Activated naive CD4-positive, alpha-beta T cell treated with anti-CD3 and anti-CD28 coated beads, Interleukin-2, amount 50 U/mL, for 16 hours (primary cell): Measurements from ENCODE around the gene ST6GAL1.

ENCODE experiments used
- DNase-seq: peaks from one replicate; pipeline ENCODE4 v3.0.0-alpha.2; 2020

The ST6GAL1 gene

DNA sequence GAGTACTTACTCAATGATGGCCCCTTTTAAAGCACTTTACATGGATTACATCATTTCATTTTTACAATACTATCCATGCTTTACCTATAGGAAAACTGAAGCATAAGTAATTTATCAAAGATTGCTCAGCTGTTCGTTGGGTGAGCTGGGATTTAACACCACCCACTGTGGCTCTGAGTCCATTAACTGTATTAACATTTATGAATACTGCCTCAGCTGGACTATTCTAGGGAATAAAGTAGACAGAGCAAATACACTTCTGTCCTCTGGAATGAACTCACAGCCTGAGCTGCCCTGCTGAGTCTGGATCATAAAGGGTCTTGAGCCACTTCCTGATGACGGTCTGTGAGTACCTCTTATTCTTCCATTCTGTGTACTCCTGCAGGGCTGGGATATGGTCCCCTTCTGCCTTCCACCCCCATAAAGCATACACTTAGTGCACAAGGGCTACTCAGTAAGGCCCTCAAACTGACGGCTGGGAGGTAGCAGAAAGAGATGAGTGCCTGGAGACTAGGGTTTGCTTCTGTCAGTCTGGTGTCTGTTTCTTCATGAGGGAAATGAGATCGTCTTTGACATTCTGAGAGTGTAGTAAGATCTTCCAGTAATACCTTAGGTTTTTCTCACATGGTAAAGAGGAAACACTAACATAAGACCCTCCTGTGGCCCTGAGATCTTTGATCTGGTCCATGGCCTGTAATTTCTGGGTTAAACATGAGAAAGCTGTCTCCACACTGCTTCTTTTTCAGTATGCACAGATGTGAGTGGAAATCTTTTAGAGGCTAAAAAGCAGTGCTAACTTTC is 12.6 kb upstream of the ST6GAL1 start:
- no peak for DNase-seq

DNA sequence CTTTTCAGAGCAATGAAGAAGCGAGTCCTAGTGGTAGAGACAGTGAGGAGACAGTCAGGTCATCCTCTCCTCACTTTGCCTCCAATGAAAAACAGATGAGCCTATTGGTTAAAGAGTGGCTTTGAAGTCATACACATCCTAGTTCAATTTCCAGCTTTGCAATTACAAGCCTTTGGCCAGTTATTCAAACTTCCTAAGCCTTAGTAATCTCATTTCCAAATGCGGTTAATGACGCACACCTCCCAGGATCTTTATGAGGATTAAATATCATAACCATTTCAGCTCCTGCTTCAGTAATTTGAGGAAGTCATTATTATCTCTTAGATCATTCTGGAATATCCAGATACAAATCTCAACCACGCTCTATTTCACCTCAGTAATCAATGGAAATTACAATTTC is 10.0 kb upstream of the ST6GAL1 start:
- no peak for DNase-seq

DNA sequence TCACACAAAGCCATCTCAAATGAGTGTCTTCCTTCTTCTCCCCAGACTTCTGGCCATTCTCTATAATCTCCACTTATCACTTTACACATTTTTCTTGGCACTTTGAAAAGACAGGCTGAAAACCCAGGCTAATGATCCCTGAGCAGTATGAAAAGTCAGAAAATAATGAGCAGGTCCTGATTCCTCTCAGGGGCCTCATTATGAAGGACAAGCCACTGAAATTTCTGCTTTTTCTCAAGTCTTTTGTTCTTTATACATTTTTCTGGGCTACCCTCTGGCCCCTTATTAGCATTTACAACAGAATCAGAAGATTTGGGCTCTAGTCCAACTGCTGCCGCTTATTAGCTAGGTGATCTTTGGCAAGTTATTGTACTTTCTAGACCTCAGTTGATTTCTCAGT is 9.5 kb upstream of the ST6GAL1 start:
- no peak for DNase-seq

DNA sequence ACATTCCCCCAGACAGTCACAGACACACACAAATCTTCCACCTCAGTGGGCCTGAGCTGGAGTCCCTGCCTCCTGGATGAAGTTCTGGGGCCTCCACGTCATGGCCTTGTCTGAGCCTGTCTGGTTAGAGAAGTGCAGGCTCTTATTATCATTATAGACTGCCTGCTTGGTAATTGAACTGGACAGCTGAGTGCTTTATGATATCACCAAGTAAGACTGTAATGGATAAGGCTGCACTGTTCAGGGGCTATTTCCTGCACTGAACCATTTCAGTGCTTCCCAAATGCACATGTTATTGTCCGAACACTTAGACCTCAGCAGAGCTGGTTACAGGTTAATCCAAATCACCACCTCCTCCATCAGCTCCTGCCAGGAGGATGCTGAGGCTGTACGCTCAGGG is 8.7 kb upstream of the ST6GAL1 start:
- no peak for DNase-seq

DNA sequence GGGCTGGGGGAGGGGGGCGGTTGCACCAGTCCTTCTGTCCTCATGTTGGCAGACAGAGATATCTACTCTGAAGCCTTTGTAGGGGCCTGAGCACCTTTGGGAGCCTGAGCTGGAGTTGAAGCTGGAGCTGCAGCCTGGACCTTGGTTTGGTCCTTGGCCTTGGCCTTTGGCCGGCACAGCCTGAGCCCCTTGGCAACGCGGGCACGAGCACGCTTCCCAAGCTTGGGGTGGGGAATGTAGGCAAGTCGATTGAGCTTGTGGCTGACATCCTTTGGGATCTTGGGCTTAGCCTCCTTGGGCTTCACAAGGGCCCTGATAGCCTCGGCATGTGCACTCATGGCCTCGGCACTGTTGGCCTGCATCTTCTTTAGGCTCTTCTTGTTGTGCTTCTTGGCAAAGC is 8.1 kb upstream of the ST6GAL1 start:
- no peak for DNase-seq

DNA sequence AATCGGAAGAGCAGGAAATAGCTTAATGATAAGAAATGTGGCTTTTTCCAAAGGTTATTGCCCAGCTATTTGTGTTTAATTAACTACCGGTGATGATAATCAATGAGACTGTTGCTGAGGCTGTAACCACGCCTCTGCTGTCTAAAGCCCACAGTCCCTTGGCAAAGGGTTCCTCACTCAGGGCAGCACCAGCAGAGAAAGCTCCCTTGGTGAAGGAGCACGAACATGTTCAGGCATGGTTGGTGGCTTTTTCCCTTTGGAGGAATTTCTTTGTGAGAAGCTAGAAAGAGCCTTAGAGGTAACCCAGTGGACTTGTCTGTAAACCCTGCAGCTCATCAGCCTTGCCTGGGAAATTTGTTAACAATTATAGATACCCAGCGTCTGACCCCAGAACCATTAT is 7.5 kb upstream of the ST6GAL1 start:
- no peak for DNase-seq

DNA sequence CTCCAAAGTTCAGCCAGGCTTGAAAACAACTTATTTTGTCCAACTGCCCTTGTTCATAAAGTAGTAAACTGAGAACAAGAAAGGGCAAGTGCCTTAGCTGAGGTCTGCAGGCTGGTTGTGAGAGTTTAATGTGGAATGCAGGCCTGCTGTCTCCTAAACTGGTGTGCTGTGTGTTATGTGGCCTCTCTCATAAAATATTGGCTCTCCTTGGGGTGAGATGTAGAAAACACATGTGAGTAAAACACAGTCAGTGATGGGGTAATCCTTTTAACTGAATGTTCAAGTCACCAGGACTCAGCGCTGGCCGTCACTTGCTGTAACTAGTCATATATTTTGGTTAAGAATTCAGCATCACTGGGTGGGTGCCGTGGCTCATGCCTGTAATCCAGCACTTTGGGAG is 7.1 kb upstream of the ST6GAL1 start:
- no peak for DNase-seq

DNA sequence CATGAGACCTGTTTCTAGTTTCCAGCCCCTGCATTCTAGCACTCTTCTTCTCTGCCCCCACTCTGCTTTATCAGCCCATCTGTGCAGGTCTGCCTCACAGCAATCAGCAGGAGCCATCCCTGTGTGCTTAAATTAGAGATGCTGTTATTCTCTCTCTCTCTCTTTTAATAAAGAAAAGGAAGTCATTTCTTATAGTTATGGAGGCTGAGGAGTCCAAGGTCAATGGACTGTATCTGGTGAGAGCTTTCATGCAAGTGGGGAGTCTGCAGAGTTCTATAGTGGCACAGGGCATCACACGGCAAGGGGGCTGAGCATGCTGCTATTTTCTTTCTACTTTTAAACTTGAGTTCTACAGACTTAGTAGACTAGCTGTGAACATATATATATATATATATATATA is 4.5 kb upstream of the ST6GAL1 start:
- no peak for DNase-seq

DNA sequence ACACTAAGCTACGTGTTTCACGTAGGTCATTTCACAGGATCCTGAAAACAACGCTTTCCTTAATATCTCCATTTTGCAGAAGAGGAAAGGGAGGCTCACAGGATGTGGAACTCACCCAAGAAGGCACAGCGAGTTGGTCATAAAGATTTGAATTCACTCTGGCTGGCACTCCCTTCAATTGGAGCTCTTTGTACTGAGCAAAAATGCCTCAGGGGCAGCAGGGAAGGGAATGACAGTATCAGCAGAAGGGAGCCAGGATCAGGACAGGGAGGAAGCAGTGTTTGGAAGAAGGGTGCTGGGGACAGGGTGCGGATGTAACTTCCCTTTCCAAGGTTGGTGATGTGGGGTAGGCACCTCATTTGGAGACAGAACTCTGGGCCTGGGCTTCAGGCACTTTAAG is 1.1 kb upstream of the ST6GAL1 start:
- DNase-seq, result no peak

DNA sequence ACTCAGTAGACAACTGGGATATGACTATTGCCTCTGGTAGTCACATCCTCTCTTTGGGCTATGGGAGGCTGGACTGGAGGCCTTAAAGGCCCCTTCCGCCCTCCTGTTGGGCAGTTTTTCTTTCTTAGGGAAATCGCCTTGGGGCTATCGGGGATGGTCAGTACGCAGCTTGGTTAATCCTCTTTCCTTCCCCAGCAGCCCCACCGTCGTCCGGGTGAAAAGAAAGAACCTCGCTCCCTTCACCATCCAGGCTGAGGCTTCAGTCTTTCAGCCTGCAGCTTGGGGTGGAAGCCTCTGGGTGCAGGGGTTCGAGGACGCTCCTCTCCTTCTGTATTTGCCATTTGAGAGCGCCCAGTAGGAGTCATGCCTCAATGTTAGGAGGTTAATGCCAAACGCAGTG is 641 bp upstream of the ST6GAL1 start:
- DNase-seq, result no peak

DNA sequence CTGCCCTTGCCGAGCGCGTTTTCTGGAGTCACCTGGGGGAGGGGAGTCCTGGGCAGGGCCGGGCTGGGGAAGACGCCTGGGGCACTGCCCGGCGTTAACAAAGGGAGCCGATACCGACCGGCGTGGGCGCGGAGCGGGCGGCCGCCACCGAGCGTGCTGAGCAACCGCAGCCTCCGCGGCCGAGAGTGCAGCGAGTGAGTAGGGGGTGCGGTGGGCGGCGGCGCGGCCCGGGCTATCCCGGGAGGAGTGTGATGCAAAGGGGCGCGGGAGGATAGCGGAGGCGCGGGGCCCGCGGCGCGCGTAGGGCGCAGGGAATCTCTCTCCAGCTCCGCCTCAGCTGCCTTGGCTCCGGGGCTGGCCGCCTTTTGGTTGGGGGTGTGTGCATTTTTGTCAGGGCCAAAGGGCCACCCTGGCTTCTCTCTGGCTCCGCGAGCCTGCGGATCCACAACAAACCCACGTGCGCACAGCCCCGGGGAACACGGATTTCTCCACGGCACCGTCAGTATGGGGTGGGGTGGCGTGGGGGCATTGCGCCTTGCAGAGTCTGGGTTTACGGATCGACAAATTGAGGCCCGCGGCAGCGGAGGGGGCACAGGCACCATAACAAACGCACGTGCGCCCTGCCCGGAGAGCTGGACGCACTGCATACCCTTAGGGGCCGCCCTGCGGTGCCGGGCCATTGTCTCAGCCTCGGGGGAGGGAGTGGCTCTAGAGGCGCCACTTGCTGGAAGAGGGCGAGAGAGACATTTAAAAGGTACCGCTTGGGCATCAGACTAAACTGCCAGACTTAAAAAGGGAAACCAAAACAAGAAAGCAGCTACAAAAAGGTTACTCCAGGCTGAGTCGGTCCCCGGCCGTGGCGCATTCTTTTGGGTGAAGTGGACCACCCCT is 560 bp downstream of the ST6GAL1 start:
- peak; percentile 56 for DNase-seq

DNA sequence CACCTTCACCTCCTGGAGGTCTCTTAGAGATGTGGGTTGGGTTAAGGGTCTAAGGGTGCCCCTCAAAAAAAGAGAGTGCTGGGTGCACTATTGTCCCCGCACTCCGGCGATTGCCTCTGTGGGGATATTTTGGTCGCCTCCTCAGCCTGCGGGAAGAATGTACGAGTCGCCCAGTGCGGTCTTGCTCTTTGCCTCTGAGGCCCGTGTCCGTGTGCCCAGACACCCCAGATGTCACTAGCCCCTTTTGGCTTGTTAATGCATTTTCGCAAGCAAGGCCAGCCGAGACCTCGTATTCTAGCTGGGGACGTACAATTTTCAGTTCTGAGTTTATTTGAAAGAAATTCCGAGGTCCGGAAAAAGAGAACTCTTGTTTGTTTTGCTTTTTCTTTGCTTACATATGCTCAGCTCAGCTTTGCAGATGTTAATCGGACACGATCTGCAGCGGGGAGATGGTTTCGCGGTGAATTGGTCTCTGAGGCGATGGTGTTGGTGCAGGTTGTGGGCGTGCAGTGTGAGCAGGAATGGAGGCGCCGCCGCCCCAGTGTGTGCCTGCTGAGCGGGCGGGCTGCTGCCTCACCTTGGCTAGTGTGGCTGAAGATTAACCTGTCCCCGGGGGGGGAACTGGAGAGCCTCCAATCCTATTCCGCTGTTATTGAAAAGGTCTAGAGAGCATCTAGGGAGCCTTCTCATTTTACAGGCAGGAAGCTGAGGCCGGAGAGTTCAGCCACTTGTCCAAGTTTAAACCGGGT is 1.4 kb downstream of the ST6GAL1 start:
- DNase-seq, result peak; percentile 65

DNA sequence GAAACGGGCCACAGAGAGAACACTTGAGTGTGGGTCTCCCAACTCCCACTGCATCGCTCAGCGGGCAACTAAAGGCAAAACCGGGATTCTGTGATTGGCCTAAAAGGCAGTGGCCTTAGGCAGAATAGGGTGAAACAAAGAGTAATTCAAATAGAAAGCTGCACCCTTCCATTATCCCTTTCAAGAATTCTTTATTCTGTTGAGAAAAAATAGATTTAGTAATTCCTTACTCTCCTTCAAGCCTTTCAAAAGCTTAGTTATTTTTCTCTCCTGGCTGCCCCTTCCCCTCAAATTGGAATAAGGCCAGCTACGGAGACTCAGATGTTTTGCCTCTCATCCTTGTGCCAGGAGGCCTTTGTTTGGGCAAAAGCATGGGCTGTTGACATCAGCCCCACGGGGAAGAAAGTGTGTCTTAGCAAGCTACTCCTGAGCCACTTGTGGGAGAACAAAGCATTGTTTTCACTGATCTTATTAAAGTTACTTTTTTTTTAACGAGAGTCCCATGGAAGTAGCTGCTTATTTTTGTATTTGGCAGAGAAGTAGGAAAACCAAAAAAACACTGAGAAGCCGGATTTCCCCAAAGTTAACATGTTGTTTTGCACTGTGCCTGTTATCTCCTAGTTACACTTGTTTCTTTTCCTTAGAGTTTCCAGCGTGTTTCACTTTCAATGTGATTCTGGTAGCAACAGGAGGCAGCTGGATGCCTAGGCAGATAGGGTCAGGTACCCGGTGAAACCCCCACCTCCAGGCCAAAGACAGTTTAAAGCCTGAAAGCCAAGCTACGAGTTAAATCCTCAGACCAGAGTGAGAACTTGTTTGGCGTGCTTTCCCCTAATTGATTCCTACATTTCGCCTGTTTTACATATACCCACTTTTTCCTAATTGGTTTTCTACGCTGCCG is 2.2 kb downstream of the ST6GAL1 start:
- DNase-seq, result no peak

DNA sequence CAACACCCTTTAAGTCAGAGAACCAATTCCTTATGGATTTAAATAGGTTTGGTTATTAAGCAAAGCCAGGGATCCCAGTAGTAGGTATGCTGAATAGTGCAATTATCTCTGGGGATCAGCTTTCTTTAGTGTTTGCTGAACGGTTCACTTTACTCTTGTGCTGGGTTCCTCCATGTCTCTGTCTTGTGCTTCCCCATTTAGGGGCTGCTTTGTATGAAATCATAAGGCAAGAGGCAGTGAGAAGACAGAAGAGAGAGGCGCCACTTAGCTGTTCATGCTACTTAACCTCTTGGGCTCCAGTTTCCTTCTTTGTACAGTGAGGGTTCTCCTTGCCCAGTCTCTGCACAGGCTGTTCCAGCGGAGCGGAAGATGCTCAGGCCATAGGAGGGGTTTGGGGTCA is 3.5 kb downstream of the ST6GAL1 start:
- DNase-seq, result no peak

DNA sequence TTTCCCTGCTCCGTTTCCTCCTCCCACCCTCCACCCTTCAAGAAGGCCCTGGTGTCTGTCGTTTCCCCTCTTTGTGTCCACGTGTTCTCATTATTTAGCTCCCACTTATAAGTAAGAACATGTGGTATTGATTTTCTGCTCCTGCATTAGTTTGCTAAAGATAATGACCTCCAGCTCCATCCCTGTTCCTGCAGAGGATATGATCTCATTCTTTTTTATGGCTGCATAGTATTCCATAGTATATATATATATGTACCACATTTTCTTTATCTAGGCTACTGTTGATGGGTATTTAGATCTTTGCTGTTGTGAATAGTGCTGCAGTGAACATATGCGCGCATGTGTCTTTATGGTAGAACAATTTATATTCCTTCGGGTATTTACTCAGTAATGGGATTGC is 4.8 kb downstream of the ST6GAL1 start:
- DNase-seq, result no peak

DNA sequence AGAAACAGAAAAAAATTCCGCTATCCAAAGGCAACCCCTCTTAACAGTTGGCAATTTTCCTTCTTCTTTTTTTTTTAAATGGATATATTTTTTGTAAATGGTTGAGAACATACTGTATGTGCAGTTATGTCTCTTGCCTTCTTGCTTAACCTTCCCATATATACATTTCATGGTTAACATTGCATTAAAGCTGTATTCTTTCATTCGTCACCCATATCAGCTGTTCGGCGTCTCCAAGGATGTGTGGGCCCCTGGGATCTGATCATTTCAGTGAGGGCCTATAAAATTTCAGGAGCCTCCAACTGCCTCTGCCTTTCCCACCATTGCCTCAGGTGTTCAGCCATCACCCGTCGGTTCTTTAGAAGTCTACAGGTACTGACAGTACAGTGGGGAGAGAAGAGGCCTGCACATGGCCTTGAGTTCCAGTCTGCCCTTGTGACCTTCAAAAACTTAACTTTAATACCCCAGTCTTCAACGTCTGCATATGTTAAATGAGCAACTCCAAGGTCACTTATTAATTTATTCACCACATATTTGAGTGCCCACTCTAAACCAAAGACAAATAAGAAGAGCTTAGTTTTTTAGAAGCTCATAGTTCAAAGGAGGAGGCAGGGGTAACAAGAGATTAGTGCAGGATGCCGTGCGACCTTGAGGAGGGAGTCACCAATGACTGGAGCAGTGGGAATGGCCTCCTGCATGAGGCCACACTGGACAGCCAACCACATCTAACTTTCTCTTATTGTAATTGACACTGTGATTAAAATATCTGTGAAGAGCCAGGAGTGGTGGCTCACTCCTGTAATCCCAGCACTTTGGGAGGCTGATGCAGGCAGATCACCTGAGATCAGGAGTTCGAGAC is 6.9 kb downstream of the ST6GAL1 start:
- no peak for DNase-seq

DNA sequence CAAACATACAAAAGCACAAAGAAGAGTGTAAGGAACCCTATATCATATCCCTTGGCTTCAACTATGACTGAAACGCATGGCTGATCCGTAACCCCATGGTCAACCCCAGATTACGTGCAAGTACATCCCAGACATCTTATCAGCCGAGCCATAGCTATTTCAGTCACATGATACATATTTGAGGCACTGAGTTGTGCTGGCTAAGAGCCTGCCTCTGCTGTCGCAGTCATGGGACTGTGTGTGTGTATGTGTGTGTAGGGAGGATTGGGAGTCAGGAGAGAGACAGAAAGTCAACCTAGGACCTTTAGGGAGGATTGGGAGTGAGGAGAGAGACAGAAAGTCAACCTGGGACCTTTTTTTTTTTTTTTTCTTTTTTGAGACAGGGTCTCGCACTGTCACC is 8.4 kb downstream of the ST6GAL1 start:
- no peak for DNase-seq

DNA sequence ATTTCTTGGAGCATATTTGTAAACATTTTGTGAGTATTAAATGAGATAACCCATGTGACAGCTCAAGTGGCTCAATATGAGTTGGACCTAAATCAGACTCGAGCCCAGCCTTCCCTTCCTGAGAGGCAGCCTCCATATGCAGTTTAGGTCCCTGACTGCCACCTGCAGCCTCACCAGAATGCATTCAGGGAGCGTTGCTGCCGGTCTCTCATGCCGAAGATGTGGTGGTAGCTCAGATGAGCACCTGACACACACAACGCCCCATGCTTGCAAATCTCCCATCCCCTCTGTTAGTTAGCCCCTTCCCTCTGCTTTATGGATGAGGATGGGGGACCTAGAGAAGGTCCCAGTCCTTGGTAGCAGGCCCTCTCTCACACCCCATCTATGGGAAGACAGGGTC is 9.2 kb downstream of the ST6GAL1 start:
- no peak for DNase-seq

DNA sequence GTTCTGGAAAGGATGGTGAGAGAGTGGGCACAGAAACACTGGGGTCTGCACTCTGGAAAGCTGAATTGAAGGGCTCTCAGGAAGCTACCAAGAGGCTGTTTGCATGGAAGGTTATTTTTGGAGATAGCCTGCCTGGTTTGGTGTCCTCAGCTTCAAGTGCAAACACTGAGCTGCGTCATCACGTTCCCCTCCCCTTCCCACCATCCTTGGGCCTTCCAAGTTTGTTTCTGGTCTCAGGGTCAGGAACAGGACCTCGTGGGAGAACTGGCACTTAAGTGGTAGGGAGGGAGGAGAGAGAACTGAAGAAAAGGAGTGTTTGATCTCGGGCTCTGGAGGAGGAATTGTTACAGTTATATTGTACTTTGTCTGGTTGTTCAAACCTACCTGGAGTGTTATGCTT is 10.6 kb downstream of the ST6GAL1 start:
- no peak for DNase-seq

DNA sequence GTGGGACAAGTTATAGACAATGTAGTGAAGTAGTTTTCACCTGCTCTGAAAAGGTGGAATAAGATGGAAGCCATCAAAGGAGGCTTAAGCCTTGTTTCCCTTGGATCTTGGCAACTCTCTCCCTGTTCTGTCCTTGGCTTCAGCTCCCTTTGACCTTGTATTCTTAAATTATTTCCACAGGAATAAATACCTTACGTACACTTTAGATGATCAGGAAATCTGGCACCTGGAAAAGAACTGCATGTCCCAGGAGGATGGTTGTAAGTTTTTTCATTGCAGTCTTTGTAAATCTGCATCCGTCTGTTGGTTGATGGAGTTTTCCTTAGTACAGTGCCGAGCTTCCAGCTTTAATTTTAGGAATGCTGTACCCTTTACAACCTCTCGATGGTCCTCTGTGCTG is 11.8 kb downstream of the ST6GAL1 start:
- DNase-seq, result no peak

DNA sequence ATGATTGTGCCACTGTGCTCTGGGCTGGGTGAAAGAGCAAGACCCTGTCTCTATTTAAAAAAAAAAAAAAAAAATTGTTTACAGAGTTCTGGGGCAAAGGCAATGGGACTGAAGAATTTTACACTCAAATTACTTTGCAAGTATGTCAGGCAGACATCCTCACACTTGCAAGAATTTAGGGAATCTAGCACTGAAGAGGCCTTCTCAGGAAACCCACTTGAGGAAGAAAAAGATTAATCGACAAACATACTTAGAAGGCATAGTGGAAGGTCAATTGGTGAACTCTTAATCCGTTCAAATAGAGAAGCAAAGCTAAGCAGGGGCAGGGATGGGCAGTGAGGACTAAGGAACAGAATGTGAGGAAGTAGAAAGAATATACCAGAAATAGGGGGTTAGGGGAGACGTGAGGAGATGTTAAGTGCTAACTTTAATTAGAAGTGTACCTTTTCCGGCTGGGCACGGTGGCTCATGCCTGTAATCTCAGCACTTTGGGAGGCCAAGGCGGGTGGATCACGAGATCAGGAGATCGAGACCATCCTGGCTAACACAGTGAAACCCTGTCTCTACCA is 15.0 kb downstream of the ST6GAL1 start:
- no peak for DNase-seq
